ENCODE results near the gene ALG9. TPM values are rescaled to one million over a fixed set of nuclear protein-coding genes. Genes with fewer than 3 reads are reported as not detected.
"Not testable (repeated sequence)": the region's sequence is repeated elsewhere in the genome, so short reads cannot be mapped to it uniquely, and the experiment has no call there.

ALG9 gene
- polyA plus RNA-seq, 10 donors, result 21.8 to 33.3 (median 28.2) TPM

DNA sequence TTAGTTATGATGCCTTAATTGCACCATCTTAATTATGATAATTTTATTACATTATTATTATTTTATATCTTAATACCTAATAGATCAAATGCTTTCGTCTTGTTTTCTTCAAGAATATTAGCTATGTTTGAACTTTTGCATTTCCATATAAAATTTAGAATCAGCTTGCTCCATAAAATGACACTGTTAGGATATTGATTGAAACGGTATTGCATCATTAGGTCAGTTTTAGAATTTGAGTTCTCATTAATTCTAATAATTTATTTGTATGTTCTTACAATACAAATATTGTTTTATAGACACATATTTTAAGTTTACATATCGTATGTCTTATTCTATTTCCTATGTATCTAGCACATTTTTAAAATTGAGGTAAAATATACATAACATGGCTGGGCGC is 14.7 kb upstream of the ALG9 start:
- no peak for DNase-seq

DNA sequence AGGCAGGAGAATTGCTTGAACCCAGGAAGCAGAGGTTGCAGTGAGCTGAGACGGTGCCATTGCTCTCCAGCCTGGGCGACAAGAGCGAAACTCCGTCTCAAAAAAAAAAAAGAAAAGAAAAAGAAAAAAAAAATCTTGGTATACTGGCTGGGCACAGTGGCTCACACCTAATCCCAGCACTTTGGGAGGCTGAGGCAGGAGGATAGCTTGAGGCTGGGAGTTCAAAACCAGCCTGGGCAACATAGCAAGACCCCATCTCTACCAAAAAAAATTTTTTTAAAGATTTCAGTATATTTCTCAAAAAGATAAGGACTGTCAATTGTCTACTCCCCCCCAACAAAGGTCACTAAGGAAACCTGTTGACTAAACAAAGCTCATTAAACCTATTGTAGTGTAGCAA is 13.7 kb upstream of the ALG9 start:
- not testable (repeated sequence) for DNase-seq

DNA sequence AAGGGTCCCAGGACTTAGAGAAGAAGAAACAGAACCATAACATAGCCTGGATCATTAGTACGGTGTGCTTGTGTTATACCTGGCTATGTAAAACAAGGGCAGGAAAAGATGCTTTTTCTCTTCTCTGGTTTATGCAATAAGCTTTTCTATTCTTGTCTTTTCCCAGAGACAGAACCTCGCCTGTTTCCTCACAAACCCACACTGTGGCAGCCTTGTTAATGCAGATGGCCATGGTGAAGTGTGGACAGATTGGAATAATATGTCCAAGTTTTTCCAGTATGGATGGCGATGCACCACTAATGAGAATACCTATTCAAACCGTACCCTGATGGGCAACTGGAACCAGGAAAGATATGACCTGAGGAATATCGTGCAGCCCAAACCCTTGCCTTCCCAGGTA is 10.8 kb upstream of the ALG9 start:
- DNase-seq, result no peak

DNA sequence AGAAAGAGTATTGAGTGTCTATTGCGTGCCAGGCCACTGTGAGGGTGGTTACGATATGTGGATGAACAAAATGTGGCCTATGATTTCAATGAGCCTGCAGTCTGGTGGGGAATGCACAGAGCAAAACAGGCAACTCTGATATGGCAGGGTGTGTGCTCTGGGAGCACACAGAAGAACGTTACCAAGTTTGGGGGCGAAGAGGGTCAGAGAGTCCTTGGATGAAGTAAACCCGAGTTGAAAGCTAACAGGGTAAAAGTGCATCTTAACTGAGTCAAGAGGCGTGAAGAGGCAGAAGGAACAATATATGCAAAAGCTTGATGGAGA is 8.2 kb upstream of the ALG9 start:
- no peak for DNase-seq

DNA sequence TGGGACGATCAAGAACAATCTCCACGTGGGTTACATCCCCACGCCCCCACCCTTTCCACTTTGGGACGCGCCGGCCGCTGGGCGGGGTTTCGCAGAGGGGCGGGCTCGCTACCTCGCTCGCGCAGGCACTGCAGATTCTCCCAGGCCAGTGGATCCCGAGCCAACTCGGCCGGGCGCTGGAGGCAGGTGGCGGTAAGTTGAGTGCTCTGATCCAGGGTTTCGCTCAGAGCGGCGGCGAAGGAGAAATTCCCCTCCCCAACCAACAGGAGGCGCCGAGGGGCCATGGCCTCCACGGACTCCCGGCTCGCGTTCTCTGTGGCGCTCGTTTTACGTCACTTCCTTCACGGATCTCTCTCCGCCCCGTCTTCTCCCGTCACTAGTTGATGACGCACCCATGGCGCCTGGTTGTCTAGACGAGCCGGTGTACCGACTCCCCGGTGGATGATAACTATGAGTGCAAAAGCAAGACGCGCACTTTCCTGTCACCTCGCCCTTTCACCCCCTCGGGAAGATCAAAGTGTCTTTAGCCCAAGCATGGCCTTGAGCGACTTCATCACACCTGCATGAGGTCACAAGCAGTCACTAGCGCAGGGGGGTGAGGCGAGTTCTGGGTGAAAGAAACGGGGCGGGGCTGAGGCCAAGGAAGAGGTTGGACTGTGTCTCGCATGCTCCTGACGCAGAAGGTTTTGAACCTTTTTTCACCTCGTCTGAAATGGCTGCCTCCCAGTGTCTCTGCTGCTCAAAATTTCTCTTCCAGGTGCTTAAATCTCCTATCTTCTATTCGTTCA is 7.7 kb upstream of the ALG9 start, which contains the start of the genes CFAP68 and FDXACB1:
TSS of gene CFAP68 (plus strand) at position 693 of the 788 bp plus-strand sequence. CDS start at position 713, 20 bp downstream.
TSS of gene FDXACB1 (minus strand) at position 317 of the 788 bp plus-strand sequence. CDS start at position 284, 33 bp downstream.
- peak; percentile 97 to 99 (median 98) for DNase-seq

DNA sequence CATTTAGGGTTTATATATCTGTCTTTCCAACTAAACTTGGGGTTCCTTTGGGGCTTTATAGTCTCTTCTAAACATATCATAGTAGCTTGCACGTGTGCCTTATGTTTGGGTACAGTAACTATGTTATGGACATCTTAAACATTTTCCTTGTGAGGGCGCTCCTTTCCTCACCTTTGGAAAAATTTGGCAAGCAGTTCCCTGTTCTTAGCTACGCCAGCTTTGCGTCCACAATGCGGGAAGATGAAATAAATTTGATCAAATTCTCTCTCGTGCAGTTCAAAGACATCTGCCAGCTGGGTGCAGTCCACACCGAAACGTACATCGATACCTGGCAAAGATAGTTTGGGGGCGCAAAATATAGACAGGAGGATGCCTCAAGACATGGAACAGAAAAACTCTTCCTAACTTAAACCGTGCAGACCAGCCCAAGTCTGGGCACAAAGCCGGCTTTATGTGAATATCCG is 7.0 kb upstream of the ALG9 start:
- DNase-seq, result peak in 1 of 3 donors; percentile 41

DNA sequence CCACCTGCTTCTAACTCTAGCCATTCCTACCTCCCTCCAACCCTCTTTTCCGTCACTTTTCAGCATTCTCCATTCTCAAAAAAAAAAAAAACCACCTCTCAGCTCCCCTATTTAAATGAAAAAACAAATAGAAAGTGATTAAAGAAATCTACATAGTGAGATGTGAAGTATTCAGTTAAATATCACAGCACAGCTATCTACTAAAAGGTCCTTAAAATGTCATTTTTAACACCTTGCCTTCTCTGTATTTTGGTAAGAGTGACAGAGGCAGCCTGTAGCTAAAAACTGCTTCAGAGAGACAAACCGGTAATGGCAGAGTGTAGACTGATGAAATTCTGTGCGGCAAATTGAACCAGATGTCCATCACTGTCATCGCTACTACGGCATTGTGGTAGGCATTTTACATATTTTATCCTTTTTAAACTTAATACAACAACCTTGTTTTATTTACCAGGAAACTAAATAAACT is 346 bp upstream of the ALG9 start:
- no peak for DNase-seq

DNA sequence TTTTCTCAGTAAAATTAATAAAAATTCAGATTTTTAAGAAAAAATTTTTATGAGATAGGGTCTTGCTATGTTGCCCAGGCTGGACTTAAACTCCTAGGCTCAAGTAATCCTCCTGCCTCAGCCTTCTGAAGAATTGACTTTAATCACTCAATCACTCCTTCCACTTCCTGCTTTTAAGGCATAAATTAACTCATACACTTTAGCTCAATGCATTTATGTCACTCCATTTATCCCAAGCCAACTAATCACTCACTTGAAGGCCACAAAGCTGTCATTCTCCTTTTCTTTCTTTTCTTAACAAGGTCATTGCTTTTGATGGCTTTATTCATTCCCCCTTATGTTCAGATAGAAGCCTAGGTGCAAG is 877 bp downstream of the ALG9 start:
- peak in 1 of 3 donors; percentile 3 for DNase-seq

DNA sequence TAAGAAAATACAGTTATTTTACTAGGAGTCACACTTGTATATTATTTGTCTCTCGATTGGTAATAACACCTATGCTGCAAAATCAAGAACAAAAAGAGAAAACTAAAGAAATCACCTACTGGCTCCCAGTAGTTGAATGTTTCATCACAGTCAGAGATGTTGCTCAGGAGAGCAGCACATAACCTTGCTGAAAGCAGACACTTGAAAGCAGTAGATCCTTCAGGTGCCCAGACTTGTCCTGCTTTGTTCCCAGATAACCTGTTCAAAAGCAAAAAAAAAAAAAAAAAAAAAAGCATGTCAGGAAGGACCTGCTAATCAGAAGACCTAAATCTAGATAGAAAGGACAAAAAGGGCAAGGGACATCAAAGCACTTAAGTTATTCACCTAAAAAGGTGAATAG is 1.3 kb downstream of the ALG9 start:
- DNase-seq, result no peak

DNA sequence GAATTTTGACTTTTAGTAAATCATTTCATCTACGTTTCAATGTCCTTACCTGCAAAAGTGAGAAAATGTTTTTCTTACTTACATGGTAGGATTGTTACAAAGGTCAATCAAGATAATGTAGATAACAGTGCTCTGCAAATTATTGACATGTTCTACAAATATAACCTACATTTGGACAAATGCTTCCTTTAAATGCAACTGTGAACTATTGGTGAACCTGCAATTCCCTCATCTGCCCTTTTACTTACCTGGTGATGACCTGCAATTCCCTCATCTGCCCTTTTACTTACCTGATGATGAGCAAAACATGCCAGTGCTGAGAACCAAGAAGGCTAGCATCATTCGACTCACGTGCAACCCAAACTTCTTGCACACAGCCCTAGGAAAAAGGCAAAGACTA is 11.1 kb downstream of the ALG9 start:
- no peak for DNase-seq

DNA sequence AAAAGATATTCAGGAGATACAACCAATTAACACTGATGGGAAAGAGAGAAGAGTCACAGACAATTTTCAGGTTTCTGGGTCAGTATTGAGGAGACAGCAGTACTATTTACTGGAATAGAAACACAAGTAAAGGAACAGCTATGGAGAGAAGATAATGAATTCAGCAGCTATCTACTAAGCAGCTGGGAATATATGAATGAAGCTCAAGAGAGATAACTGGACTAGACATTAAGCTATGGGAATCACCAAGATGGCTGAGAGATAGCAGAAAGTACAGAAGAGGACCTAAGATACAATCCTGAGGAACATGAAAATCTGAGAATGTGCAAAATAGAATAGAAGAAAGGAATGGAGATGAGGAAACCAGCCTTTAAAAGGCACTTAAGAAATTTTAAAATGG is 15.9 kb downstream of the ALG9 start:
- no peak for DNase-seq

DNA sequence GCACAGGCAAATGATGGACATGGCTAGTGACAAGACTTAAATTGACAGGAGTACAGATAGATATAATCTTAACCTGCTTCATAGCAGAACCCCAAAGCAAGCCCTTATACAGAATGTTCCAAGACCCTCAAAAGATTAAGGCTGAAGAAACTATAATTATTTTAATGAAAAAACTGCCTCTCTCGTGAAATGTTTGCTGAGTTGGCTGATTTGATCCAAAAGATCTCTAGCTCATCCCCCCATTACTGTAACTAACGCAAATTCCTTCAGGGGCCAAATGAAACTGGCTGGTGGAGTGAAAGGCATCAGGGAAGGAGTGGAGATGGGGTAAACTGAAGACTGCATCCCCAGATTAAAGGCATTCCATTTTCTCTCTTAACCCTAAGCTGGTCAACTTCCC is 19.3 kb downstream of the ALG9 start:
- DNase-seq, result no peak

DNA sequence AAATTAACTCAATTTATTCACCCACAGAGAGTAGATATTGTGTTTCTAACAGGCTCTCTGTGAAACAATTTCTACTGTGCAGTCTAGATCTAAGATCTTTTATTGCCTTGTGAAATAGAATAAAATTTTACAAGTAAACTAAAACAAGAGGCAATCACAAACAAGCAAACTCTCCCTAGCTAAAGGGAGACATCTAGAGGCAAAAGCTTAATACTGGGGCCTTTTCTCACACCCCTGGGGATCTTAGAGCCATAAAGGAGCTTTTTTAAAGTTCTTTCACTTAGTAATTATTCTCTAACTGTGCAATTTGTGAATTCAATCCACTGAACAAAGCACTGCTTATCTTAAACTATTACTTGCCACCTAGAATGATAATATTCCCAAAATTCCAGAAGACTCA is 19.7 kb downstream of the ALG9 start:
- peak in 1 of 3 donors; percentile 14 for DNase-seq

DNA sequence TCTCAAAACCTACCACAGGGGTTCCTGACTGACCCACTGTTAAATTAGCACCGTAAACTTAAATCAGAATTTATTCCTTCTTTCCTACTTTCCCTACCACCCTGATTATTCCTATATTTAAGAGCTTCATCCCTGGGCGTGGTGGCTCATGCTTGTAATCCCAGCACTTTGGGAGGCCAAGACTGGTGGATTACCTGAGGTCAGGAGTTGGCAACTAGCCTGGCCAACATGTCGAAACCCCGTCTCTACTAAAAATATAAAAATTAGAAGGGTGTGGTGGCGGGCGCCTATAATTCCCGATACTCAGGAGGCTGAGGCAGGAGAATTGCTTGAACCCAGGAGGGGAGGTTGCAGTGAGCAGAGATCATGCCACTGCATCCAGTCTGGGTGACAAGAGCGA is 20.3 kb downstream of the ALG9 start:
- DNase-seq, result no peak

DNA sequence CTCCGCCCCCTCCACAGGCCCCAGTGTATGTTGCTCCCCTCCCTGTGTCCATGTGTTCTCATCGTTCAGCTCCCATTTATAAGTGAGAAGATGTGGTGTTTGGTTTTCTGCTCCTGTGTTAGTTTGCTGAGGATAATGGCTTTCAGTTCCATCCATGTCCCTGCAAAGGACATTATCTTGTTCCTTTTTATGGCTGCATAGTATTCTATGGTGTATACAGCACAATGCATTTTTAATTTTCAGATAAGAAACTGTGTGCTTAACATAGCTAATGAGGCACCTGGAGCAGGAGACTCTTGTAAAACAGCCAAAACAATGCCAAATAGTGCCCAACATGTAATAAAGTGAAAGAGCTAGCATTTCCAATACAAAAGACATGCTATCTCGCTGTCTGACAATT is 21.8 kb downstream of the ALG9 start:
- DNase-seq, result no peak

DNA sequence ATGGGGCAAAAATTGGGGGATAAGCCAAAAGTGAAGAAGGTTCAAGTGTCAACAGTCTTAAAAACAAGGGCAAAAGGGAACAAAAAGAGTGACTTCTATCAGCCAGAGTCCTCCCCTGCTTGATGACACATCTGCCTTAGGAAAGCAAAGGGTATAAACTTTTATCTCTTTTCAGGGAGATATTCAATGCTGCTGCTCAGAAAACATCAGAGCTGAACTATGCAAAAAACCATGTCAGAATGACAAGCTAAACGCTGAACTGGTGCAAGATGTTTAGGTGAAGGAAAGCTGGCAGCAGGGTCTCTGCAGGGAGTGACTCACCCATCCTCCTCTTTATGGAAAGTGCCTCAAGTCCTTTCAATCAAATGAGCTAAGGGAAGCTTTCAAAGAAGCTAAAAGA is 24.7 kb downstream of the ALG9 start:
- peak in 1 of 3 donors; percentile 28 for DNase-seq

DNA sequence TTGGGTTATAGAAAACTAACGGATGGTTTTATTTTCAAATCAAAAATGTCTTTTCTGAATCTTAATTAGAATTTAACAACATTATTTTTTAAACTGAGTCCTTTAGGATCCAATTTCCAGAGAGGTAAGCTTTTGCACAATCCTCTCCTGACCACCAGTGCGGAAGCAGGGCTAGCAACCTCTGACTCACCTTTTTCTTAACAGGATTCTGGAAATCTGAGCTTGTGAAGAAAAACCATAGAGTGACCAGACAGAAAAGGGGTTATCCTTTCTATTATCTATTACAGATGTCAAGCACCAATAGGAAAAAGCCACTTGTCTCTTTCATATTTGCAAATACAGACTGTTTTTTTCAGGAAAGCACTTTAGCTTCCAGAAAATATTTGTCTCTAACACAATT is 25.3 kb downstream of the ALG9 start:
- DNase-seq, result no peak

DNA sequence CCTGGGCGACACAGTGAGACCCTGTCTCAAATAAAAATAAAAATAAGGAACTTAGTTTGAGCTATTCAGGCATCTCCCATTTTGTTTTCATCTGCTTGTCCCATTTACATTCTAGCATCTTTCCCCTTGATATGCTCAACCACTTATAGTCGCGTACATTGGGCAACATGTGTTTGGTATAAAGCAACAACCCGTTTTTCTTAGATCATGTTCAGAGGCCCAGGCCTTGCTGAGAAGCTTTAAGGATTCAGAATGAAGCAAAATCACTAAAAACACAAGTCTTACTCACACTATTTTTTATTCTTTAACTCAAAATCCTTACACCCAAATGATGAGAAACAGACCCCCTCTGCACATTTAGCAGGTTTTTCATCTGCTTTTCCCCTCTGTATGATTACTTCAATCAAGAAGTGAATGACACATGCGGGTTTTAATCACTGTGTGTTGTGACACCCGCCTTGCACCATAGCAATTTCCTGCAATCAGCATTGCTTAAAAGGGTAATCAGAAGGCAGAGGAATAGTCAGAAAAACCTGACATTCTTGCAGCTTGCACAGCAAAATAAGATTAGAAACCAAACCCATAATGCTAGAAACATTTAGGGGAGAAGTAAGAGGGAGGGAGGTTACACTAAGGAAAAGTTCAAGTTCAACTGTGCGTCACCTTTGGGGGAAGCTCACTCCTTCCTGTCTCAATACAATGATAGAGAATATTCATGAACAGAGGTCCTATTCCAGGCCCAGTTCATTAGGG is 25.9 kb downstream of the ALG9 start:
- no peak for DNase-seq

DNA sequence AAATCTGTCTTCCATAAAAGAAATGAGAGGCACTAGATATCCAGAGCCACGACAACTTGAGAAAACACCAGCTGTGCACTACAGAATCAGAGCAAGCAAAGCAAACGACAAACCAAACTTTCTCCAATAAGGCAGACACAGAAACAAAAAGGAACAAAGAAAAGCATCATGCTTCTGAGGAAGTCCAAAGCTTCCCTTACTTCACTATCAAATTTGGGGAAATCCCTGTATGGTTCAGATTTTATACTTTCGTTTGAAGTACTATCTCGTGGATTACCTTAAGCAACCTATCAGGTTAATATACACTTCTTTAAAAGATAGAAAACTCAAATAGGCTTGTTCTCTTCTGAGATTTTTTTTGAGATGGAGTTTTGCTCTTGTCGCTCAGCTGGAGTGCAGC is 27.7 kb downstream of the ALG9 start:
- no peak for DNase-seq

DNA sequence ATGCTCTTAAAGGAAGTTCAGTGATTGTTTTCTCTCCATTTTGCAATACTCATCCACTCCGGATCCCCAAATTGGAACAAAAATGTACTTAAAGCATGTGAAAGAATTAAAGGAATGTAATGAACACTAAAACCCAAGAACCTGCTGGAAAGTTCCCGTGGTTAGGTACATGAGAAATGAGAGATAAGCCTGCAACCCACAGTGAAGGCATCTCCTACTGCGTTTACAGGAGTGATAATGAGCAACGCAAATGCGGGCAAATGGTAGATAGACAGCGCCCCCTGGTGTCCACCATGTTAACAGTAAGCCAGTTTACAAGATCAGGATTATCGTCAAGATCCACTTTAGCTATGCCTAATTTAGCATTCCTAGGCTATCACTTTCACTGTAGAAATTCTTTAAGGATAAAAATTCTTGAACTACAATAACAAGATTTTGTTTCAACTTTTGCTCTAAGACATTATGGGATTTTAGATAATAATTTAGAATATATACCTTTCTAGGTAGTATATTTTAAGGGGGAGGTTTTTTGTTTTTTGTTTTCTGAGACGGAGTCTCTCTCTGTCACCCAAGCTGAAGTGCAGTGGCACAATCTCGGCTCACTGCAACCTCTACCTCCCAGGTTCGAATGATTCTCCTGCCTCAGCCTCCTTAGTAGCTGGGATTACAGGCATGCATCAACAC is 29.9 kb downstream of the ALG9 start:
- peak; percentile 80 to 90 (median 88) for DNase-seq

DNA sequence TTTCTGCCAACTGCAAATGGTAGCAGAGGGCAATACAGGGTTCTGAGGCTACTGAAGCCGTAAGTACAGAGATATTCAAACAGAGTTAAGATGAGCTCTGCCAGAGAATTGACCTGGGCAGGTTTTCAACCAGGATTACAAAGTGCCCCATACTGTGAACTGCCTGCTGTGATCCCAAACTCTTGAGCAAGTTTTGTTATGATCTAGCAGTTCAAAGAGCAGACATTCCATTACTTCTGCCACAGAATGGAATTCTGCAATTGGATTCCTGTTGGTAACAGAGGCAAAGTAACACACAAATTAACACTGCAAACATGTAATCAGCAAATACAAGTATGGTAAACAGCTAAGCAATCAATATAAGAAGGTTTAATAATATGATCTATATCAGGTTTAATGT is 31.2 kb downstream of the ALG9 start:
- no peak for DNase-seq

DNA sequence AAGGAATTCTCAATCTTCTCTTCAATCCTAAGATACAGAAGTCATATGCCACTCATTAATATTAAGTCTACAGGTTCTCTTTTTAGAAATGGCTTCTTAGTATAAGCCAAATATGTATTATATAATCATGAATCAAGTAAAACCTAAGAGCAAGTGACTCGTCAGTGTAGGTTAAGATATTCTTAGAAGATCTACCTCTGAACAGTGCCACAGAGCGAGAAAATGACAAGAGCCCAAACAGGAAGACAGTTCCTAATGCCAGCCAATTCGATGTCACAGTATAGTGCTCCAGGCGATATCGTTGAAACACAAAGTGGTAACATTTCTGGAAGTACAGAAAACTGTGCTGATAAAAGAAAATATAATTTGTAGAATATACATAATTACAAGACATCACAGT is 33.3 kb downstream of the ALG9 start:
- DNase-seq, result no peak
